ENCODE results near the gene LKAAEAR1.
"Not testable (repeated sequence)": the region's sequence is repeated elsewhere in the genome, so short reads cannot be mapped to it uniquely, and the experiment has no call there.

Gene LKAAEAR1

GRCh38 chr20:64083804-64084684 is at the start of gene LKAAEAR1:
LKAAEAR1 (minus strand) TSS chr20:64084398; CDS start chr20:64084219, 179 bp downstream.
- DNase-seq (ENCODE audit: low read depth in 2 of 2), result no peak

- DNase-seq (ENCODE audit: low read depth in 2 of 2), result no peak
Measured at GRCh38 chr20:64131406-64131805, 47.2 kb upstream of the LKAAEAR1 start.

GRCh38 chr20:64130876-64131275 is 46.7 kb upstream of the LKAAEAR1 start:
- DNase-seq (ENCODE audit: low read depth in 2 of 2), result no peak

- no peak for DNase-seq (ENCODE audit: low read depth in 2 of 2)
Measured at GRCh38 chr20:64130271-64130670, 46.1 kb upstream of the LKAAEAR1 start.

- DNase-seq (ENCODE audit: low read depth in 2 of 2), result no peak
Measured at GRCh38 chr20:64129146-64129782, 45.1 kb upstream of the LKAAEAR1 start.

GRCh38 chr20:64123517-64123916 is 39.3 kb upstream of the LKAAEAR1 start:
- not testable (repeated sequence) for DNase-seq (ENCODE audit: low read depth in 2 of 2)

- DNase-seq (ENCODE audit: low read depth in 2 of 2), result not testable (repeated sequence)
Measured at GRCh38 chr20:64122927-64123326, 38.7 kb upstream of the LKAAEAR1 start.

- DNase-seq (ENCODE audit: low read depth in 2 of 2), result no peak
Measured at GRCh38 chr20:64121586-64121985, 37.4 kb upstream of the LKAAEAR1 start.

- no peak for DNase-seq (ENCODE audit: low read depth in 2 of 2)
Measured at GRCh38 chr20:64119681-64120341, 35.6 kb upstream of the LKAAEAR1 start.

- DNase-seq (ENCODE audit: low read depth in 2 of 2), result no peak
Measured at GRCh38 chr20:64119301-64119680, 35.1 kb upstream of the LKAAEAR1 start.

GRCh38 chr20:64117432-64117777 is 33.2 kb upstream of the LKAAEAR1 start:
- not testable (repeated sequence) for DNase-seq (ENCODE audit: low read depth in 2 of 2)

GRCh38 chr20:64116541-64117431 is 32.6 kb upstream of the LKAAEAR1 start:
- no peak for DNase-seq (ENCODE audit: low read depth in 2 of 2)

GRCh38 chr20:64116016-64116415 is 31.8 kb upstream of the LKAAEAR1 start:
- DNase-seq (ENCODE audit: low read depth in 2 of 2), result no peak

- DNase-seq (ENCODE audit: low read depth in 2 of 2), result no peak
Measured at GRCh38 chr20:64115171-64115911, 31.1 kb upstream of the LKAAEAR1 start.

- DNase-seq (ENCODE audit: low read depth in 2 of 2), result no peak
Measured at GRCh38 chr20:64114356-64114971, 30.3 kb upstream of the LKAAEAR1 start.

GRCh38 chr20:64113796-64114355 is 29.7 kb upstream of the LKAAEAR1 start:
- no peak for DNase-seq (ENCODE audit: low read depth in 2 of 2)

GRCh38 chr20:64113444-64113775 is 29.2 kb upstream of the LKAAEAR1 start:
- DNase-seq (ENCODE audit: low read depth in 2 of 2), result no peak

- DNase-seq (ENCODE audit: low read depth in 2 of 2), result no peak
Measured at GRCh38 chr20:64112691-64113443, 28.7 kb upstream of the LKAAEAR1 start.

- no peak for DNase-seq (ENCODE audit: low read depth in 2 of 2)
Measured at GRCh38 chr20:64111841-64112641, 27.8 kb upstream of the LKAAEAR1 start.

Data from activated CD4-positive, alpha-beta T cell treated with anti-CD3 and anti-CD28 coated beads for 24 hours (primary cell).